Upper lobe of right lung (tissue), 1 donor: ENCODE data around the gene CC2D1A. TPM values are rescaled to one million over a fixed set of nuclear protein-coding genes. Genes with fewer than 3 reads are reported as not detected.

Experiments
- ATAC-seq: fragments of 200-7000 bp; cut with Tn5 transposase; one replicate; pipeline ENCODE4 v1.9.1; 2020; ENCODE audit warnings: mild to moderate bottlenecking, moderate library complexity
- DNase-seq: peaks from one replicate; pipeline ENCODE4 v3.0.0-alpha.2; 2020
- H3K27ac ChIP-seq: fragments of 200-600 bp; one replicate; pipeline ENCODE4 v1.8.0; 2022
- H3K27me3 ChIP-seq: fragments of 200-600 bp; one replicate; pipeline ENCODE4 v1.8.0; 2022; ENCODE audit warnings: mild to moderate bottlenecking
- H3K36me3 ChIP-seq: fragments of 200-600 bp; one replicate; pipeline ENCODE4 v1.8.0; 2022
- H3K4me1 ChIP-seq: fragments of 200-600 bp; one replicate; pipeline ENCODE4 v1.8.0; 2022
- H3K4me3 ChIP-seq: fragments of 200-600 bp; one replicate; pipeline ENCODE4 v1.8.0; 2022; ENCODE audit warnings: mild to moderate bottlenecking
- H3K9me3 ChIP-seq: fragments of 200-600 bp; one replicate; pipeline ENCODE4 v1.8.0; 2022
- intact Hi-C: fragments of 100-400 bp; cut with DNase I; formaldehyde crosslinking; loops from one replicate; pipeline ENCODE4 v1.11.0; 2022
- total RNA-seq: library from RNA; stranded (reverse); fragmentation: NEBNext Ultra II Directional; extraction: Animal tissue kit (Norgen Biotek cat#: 25700); gene quantifications from one replicate; pipeline ENCODE4 v1.2.1, GENCODE V29; 2021
- TF ChIP-seq, protein P1 (sequence below): fragments of 200-600 bp; IDR thresholded peaks from one replicate; pipeline ENCODE4 v1.8.0; 2022; ENCODE audit warnings: antibody characterized with exemption
- donor health status: DM: no; HTN: yes; CAD: no; lungs with severe emphysema.

The CC2D1A gene
- total RNA-seq, 1 donor from 2014 or later = 28.9 TPM

DNA sequence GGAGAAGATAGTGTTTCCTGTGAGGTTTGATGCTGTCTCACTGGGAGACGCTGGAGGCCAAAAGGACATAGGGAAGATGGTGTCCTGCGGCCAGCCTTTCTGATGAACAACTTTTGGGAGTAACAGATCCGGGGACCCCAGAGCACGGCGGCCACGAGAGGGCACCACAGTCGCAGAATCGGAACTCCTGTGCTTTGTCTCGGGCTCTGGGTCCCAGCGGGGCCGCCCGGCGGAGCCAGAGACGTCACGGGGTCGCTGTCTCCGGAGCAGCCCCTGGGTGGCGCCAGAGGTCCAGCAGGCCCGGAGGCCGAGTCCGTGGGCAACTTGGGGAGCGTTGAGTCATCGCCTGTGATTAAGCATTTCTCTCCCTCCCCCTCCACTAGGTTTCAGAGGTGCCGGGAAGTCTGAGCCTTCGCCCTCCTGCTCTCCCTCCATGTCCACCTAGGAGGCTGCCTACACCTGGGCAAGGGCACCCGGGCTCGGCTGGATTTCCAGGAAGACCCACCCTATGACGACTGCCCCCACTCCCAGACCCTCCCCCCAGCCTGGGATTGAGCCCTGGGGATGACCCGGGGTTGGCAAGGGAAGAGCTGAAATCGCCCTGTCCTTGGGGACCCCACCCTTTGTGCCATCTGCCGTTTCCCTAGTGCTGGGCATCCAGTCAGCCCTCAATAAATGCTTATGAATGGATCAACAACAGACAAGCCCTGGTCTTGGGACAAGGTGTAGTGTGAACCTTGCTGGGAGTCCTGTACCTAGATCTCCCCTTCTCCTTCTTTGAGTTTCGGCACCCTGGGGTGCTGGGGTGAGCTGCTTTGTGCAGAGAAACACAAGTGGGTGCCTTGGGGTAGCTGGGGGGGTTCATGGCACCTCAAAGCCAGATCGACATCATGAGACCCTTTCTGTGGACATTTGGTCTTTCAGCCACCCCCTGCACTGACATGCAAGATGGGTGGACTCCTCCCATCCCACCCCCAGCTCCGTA, 25.6 kb upstream of the CC2D1A start:
- intact Hi-C loops = no loop called here
- Histone ChIP-seq H3K27me3 (no peaks in the 10 kb centered on the region), H3K4me3 (no peak overlapping the region), H3K27ac (peak overlapping the region; percentile 81), H3K4me1 (peaks cover 22% of the 10 kb centered on the region), H3K36me3 (no peaks in the 10 kb centered on the region), H3K9me3 (no peaks in the 10 kb centered on the region)
- TF ChIP-seq, protein P1, sequence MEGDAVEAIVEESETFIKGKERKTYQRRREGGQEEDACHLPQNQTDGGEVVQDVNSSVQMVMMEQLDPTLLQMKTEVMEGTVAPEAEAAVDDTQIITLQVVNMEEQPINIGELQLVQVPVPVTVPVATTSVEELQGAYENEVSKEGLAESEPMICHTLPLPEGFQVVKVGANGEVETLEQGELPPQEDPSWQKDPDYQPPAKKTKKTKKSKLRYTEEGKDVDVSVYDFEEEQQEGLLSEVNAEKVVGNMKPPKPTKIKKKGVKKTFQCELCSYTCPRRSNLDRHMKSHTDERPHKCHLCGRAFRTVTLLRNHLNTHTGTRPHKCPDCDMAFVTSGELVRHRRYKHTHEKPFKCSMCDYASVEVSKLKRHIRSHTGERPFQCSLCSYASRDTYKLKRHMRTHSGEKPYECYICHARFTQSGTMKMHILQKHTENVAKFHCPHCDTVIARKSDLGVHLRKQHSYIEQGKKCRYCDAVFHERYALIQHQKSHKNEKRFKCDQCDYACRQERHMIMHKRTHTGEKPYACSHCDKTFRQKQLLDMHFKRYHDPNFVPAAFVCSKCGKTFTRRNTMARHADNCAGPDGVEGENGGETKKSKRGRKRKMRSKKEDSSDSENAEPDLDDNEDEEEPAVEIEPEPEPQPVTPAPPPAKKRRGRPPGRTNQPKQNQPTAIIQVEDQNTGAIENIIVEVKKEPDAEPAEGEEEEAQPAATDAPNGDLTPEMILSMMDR = peak; percentile 99
- ATAC-seq (peak; percentile 98), DNase-seq (peak; percentile 99)

DNA sequence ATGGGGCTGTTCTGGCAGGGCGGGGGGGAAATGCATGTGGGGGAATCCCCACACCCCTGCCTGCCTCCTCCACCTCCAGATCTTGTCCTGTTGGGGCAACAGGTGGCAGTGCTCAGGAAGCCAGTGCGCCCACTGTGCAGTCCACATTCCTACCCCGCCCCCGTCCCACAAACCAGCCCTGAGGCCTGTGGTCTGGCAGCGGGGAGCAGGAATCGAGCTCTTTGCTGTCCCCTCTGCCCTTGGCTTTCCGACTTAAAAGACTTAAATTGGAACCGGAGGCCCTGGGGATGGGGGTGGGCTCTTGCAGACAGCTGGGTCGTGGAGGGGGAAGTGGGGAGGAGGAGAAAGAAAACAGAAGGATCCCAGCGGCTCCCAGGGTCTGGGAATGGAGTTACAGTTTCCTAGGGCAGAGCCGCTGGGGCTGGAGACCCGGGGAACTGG, 24.7 kb upstream of the CC2D1A start:
- Histone ChIP-seq H3K9me3 (no peaks in the 10 kb centered on the region), H3K27me3 (no peaks in the 10 kb centered on the region), H3K36me3 (no peaks in the 10 kb centered on the region), H3K4me3 (no peak overlapping the region), H3K27ac (peak overlapping the region; percentile 30), H3K4me1 (peaks cover 22% of the 10 kb centered on the region)
- DNase-seq (no peak), ATAC-seq (no peak)
- intact Hi-C loops = no loop called here
- TF ChIP-seq, protein P1 = no peak

DNA sequence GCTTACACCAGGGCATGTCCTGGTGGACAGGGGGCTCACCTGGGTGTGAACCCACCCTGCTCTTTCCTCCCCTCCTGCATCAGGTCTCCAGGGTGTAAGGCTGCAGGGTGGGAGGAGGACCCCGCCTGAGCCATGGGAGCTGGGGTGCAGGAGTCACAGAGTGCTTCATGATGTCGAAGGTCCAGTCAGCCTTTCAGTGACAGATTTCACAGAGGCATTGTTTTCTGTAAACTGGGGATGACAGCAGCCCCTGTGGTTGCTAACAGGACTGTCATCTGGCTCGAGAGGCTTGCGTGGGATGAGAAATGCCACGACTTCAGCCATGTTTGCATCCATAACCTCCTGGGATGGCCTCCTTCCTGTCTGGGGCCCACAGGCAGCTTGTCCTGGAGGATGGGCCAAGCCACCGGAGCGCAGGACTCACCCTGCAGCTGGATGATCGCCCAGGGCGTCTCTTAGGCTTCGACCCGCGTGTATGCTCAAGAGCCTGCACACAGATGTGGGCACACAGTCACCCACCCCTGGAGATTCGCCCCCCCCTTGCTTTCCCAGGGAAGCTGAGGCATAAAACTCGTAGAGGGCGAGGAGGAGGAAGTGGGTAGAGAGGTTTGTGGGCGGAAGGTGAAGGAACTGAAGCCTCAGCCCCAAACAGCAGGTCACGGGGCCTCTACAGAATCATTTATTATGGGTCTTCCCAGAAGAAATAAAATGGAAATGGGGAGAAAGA, 24.1 kb upstream of the CC2D1A start:
- Histone ChIP-seq H3K4me1 (peaks cover 22% of the 10 kb centered on the region), H3K27me3 (no peaks in the 10 kb centered on the region), H3K36me3 (no peaks in the 10 kb centered on the region), H3K27ac (peak overlapping the region; percentile 30), H3K4me3 (no peak overlapping the region), H3K9me3 (no peaks in the 10 kb centered on the region)
- DNase-seq (peak; percentile 70), ATAC-seq (no peak)
- TF ChIP-seq, protein P1 = no peak
- intact Hi-C loops = no loop called here

DNA sequence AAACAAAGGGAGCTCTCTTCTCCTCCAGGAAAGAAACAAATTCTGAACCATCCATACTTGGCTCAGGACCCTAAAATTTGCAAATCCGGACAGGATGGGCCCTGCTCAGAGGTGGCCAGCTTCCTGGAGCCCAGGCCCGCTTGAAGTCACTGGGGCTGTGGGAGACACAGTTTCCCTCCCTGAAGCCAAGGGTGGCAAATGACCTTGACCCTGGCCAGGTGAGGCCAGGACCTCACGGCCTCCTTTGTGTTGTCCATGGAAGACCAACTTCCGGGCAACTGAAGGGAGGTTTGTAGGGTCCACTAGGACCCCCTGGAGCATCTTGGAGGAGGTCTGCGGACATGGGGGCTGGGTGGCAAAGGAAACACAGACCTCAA, 23.6 kb upstream of the CC2D1A start:
- DNase-seq = no peak
- H3K27me3 ChIP-seq = no peaks in the 10 kb centered on the region
- H3K9me3 ChIP-seq = no peaks in the 10 kb centered on the region
- no peak overlapping the region for H3K27ac ChIP-seq
- no peak overlapping the region for H3K4me3 ChIP-seq
- H3K36me3 ChIP-seq = no peaks in the 10 kb centered on the region
- ATAC-seq = no peak
- TF ChIP-seq, protein P1 = no peak
- H3K4me1 ChIP-seq = peaks cover 22% of the 10 kb centered on the region
- intact Hi-C loops = no loop called here

DNA sequence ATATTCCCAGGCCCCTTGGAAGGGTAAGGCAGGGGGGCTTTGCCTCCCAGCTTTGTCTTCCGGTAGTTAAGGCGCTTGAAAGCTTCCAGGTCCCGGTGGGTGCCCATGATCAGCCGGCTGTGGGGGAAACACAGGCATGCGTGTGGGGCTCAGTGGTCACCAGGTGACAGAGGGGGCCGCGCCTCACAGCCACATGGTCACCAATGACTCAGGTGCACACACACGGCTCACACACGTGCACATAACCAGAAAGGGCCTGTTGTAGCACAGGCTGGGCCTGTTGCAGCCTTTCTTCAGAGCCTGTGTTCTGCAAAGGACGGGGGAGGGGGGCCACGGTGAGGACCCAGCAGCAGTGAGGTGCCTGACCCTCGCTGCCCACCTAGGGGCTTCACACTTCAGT, 23.2 kb upstream of the CC2D1A start:
- intact Hi-C loops = no loop called here
- no peaks in the 10 kb centered on the region for H3K9me3 ChIP-seq
- H3K36me3 ChIP-seq = no peaks in the 10 kb centered on the region
- H3K27ac ChIP-seq = no peak overlapping the region
- TF ChIP-seq, protein P1 = no peak
- H3K4me1 ChIP-seq = peaks cover 22% of the 10 kb centered on the region
- ATAC-seq (no peak), DNase-seq (no peak)
- H3K4me3 ChIP-seq = no peak overlapping the region
- no peaks in the 10 kb centered on the region for H3K27me3 ChIP-seq
